ENCODE data around the gene CDKN1C.

Gene CDKN1C

DNA sequence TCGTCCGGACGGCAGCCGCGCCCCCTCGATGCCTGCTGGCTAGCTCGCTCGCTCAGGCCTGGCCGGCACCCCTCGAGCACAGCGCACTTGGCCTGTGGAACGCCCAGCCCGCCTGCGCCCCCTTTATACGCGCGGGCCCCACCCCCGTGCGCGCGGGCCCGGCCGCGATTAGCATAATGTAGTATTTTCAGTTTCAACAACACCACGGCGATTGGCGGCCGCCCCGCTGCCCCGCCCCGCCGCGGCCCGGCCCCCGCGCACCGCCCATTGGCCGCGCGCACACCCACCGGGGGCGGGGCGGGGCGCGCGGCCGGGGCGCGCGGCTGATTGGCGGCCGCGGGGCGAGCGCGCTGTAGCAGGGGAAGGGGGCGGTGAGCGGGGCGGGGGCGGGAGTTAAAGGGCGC lies at the start of gene CDKN1C:
Gene CDKN1C, minus strand, starts transcription at position 98 of the 404 bp plus-strand sequence. CDS start 319 bp downstream, outside the sequence.
- H3K27ac Mint-ChIP-seq: peak within 1 kb of the TSS; percentile 80 to 95 (median 85)
- TF ChIP-seq, protein P1, sequence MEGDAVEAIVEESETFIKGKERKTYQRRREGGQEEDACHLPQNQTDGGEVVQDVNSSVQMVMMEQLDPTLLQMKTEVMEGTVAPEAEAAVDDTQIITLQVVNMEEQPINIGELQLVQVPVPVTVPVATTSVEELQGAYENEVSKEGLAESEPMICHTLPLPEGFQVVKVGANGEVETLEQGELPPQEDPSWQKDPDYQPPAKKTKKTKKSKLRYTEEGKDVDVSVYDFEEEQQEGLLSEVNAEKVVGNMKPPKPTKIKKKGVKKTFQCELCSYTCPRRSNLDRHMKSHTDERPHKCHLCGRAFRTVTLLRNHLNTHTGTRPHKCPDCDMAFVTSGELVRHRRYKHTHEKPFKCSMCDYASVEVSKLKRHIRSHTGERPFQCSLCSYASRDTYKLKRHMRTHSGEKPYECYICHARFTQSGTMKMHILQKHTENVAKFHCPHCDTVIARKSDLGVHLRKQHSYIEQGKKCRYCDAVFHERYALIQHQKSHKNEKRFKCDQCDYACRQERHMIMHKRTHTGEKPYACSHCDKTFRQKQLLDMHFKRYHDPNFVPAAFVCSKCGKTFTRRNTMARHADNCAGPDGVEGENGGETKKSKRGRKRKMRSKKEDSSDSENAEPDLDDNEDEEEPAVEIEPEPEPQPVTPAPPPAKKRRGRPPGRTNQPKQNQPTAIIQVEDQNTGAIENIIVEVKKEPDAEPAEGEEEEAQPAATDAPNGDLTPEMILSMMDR (IDR thresholded peaks at IDR 0.05; ENCODE audit: unreplicated experiment in 3 of 3): no peak
- peak within 1 kb of the TSS; percentile 85 to 93 (median 93) for H3K4me3 Mint-ChIP-seq
- peaks cover 14% of the 10 kb centered on the region for H3K36me3 Mint-ChIP-seq (ENCODE audit: low read depth)
- peaks cover 7% of the 10 kb centered on the region for H3K27me3 Mint-ChIP-seq (ENCODE audit: low read depth)
- H3K9me3 Mint-ChIP-seq: no peaks in the 10 kb centered on the region
- peaks cover 45% of the 10 kb centered on the region for H3K4me1 Mint-ChIP-seq

DNA sequence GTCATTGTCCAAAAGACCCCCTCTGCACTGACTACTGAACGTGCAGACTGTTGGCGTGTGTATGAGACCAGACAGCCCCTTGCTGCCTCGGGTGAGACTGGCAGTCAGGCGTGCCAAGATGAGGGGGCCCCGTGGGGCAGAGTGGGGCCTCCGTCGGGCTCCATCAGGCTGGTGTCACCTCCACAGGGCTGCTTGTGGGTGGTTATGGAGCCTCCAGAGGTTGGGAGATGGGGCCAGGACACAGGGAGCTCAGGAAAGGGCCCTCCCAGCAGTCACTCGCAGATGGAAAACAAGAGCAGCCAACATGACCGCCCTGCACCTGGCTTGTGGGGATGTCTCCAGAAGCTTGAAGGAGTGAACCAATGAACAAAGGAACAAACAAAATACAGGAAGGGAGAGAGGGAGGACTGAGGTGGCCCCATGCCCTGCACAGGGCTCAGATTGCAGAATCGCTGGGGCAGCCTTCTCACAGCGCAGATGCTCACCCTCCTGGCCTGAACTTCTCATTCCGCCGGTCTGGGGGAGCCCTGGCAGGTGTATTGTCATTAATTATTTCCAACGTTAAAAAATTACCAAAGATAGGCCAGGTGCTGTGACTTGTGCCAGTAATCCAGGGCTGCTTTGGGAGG lies 49.1 kb upstream of the CDKN1C start:
- no peak overlapping the region for H3K27ac Mint-ChIP-seq
- H3K9me3 Mint-ChIP-seq: peaks cover 32% of the 10 kb centered on the region
- no peak overlapping the region for H3K4me3 Mint-ChIP-seq
- TF ChIP-seq, protein P1 (IDR thresholded peaks at IDR 0.05; ENCODE audit: unreplicated experiment in 3 of 3): no peak
- peaks cover 31% of the 10 kb centered on the region for H3K36me3 Mint-ChIP-seq (ENCODE audit: low read depth)
- H3K4me1 Mint-ChIP-seq: peaks cover 5% of the 10 kb centered on the region
- peaks cover 35% of the 10 kb centered on the region for H3K27me3 Mint-ChIP-seq (ENCODE audit: low read depth)

DNA sequence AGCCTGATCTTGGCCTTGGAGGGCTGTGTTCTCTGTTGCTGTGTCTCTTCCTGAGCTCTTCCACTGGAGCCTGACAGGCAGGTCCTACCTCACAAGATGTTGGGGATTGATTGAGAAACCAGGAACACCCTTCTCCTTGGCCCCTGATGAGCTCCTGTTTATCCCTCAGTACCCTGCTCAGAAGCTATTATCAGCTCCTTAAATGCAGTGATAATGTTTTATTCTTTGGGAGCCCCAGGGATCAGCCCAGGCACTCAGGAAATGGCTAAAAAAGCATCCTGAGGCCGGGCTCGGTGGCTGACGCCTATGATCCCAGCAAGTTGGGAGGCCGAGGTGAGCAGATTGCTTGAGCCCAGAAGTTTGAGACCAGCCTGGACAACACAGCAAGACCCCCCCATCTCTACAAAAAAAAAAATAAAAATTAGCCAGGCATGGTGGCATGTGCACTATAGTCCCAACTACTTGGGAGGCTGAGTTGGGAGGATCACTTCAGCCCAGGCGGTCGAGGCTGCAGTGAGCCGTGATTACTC lies 48.5 kb upstream of the CDKN1C start:
- H3K36me3 Mint-ChIP-seq (ENCODE audit: low read depth): peaks cover 27% of the 10 kb centered on the region
- peaks cover 27% of the 10 kb centered on the region for H3K9me3 Mint-ChIP-seq
- H3K27ac Mint-ChIP-seq: no peak overlapping the region
- TF ChIP-seq, protein P1 (IDR thresholded peaks at IDR 0.05; ENCODE audit: unreplicated experiment in 3 of 3): no peak
- H3K4me1 Mint-ChIP-seq: peaks cover 5% of the 10 kb centered on the region
- H3K27me3 Mint-ChIP-seq (ENCODE audit: low read depth): peaks cover 36% of the 10 kb centered on the region
- no peak overlapping the region for H3K4me3 Mint-ChIP-seq

DNA sequence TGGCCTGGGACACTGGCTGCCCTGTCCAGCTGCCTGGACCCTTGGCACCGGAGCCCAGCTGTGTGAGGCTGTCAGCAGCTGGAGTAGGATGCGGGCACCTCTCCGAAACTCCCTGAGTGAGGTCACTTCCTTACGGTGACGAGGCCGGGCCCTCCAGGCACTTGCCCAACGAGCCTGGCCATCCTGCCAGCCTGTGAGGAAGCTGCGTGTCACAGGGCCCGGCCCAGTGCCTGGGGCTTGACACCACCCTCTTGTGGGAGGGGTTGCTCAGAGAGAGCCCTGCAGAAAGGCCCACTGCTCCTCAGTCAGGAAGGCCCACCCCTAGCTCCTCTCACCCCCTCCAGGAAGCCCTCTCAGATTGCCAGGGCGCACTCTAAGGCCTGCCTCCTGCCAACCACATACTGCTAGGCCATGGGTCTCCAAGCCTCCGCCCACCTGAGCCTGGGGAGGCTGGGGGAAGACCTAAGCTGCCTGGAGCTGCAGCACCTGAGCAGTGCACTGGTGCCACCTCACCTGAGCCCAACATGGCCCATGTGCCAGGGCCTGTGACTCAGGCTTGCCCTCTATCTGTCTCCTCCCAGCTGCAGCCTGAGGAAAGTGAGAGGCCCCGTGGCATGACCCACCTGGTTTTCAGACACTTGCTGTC lies 47.9 kb upstream of the CDKN1C start:
- Mint-ChIP-seq H3K27me3 (ENCODE audit: low read depth) (peaks cover 40% of the 10 kb centered on the region), H3K4me3 (no peak overlapping the region), H3K27ac (no peak overlapping the region), H3K36me3 (ENCODE audit: low read depth) (peaks cover 21% of the 10 kb centered on the region), H3K4me1 (peaks cover 5% of the 10 kb centered on the region), H3K9me3 (peaks cover 21% of the 10 kb centered on the region)
- TF ChIP-seq, protein P1 (IDR thresholded peaks at IDR 0.05; ENCODE audit: unreplicated experiment in 3 of 3): no peak

DNA sequence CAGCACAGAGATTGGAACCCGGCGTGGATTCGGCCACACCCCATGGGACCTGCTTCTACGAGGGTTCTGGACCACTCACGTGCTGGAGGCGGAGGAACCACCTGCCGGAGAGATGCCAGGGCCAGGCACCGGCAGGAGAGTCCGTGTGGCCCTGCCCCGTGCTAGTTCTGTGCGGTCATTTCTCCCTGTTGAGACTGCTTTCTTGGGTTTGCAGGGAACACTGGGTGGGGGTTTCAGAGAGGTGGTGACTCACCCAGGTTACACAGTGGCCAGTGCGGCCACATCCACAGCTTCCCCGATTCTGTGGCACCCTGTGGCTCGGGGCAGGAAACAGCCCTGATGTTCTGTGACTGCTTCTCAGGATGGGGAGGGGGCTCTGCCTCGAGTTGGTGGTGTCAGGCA lies 47.3 kb upstream of the CDKN1C start:
- H3K27ac Mint-ChIP-seq: no peak overlapping the region
- peaks cover 5% of the 10 kb centered on the region for H3K4me1 Mint-ChIP-seq
- peaks cover 14% of the 10 kb centered on the region for H3K36me3 Mint-ChIP-seq (ENCODE audit: low read depth)
- peaks cover 43% of the 10 kb centered on the region for H3K27me3 Mint-ChIP-seq (ENCODE audit: low read depth)
- TF ChIP-seq, protein P1 (IDR thresholded peaks at IDR 0.05; ENCODE audit: unreplicated experiment in 3 of 3): no peak
- no peak overlapping the region for H3K4me3 Mint-ChIP-seq
- H3K9me3 Mint-ChIP-seq: peaks cover 15% of the 10 kb centered on the region

Measured in nephron (organoid).